Measurements from ENCODE around the gene CNDP1. TPM values are rescaled to one million over a fixed set of nuclear protein-coding genes. Genes with fewer than 3 reads are reported as not detected.

CNDP1 gene
- polyA plus RNA-seq, 1 donor from 2014 or later = 2.1 TPM

- Histone ChIP-seq H3K9ac (ENCODE audit: low read length) (no peak overlapping the region), H3K27me3 (ENCODE audit: insufficient read depth, low read depth, low read length) (no peaks in the 10 kb centered on the region), H4K20me1 (ENCODE audit: insufficient read depth) (no peaks in the 10 kb centered on the region), H3K27ac (ENCODE audit: low read length) (no peak overlapping the region), H3K36me3 (ENCODE audit: insufficient read depth, low read length) (no peaks in the 10 kb centered on the region), H3K4me2 (ENCODE audit: low read length) (no peak overlapping the region), H3K9me3 (ENCODE audit: low read length) (no peaks in the 10 kb centered on the region), H3K79me2 (replicated peaks; ENCODE audit: insufficient read depth, low read length) (no peaks in the 10 kb centered on the region), H2AFZ (ENCODE audit: low read depth, low read length) (no peak overlapping the region), H3F3A (ENCODE audit: insufficient read depth, low read length, poor library complexity, severe bottlenecking) (no peaks in the 10 kb centered on the region), H3K9me2 (ENCODE audit: insufficient read depth, low read length) (no peaks in the 10 kb centered on the region), H3K4me3 (ENCODE audit: low read length) (no peak overlapping the region)
- TF ChIP-seq EZH2 (IDR thresholded peaks at IDR 0.05; ENCODE audit: borderline replicate concordance, insufficient read depth, low read length, poor library complexity, severe bottlenecking) = no peak
- TF ChIP-seq MXI1 (conservative IDR thresholded peaks at IDR 0.05; ENCODE audit: poor library complexity, severe bottlenecking) = no peak
- TF ChIP-seq SMC3 (conservative IDR thresholded peaks at IDR 0.05; ENCODE audit: poor library complexity) = no peak
- no peak for TF ChIP-seq RAD21 (conservative IDR thresholded peaks at IDR 0.05)
- TF ChIP-seq TAF1 (IDR thresholded peaks at IDR 0.05; ENCODE audit: low read depth) = no peak
- no peak for TF ChIP-seq EP300 (conservative IDR thresholded peaks at IDR 0.05; ENCODE audit: poor library complexity, severe bottlenecking)
- TF ChIP-seq CTCF (IDR thresholded peaks at IDR 0.05; ENCODE audit: poor library complexity, severe bottlenecking) = no peak
- TF ChIP-seq POLR2AphosphoS5 (IDR thresholded peaks at IDR 0.05) = no peak
- no peak for TF ChIP-seq REST (IDR thresholded peaks at IDR 0.05; ENCODE audit: borderline replicate concordance)
Measured at GRCh38 chr18:74525741-74526140, 8.6 kb upstream of the CNDP1 start.

- H3K9ac ChIP-seq (ENCODE audit: low read length) = no peak overlapping the region
- TF ChIP-seq CTCF (IDR thresholded peaks at IDR 0.05; ENCODE audit: poor library complexity, severe bottlenecking) (no peak), POLR2AphosphoS5 (IDR thresholded peaks at IDR 0.05) (no peak), MXI1 (conservative IDR thresholded peaks at IDR 0.05; ENCODE audit: poor library complexity, severe bottlenecking) (no peak), TAF1 (IDR thresholded peaks at IDR 0.05; ENCODE audit: low read depth) (no peak), EP300 (conservative IDR thresholded peaks at IDR 0.05; ENCODE audit: poor library complexity, severe bottlenecking) (no peak)
- no peak overlapping the region for H2AFZ ChIP-seq (ENCODE audit: low read depth, low read length)
- no peaks in the 10 kb centered on the region for H3K9me2 ChIP-seq (ENCODE audit: insufficient read depth, low read length)
- H3F3A ChIP-seq (ENCODE audit: insufficient read depth, low read length, poor library complexity, severe bottlenecking) = no peaks in the 10 kb centered on the region
- H3K36me3 ChIP-seq (ENCODE audit: insufficient read depth, low read length) = no peaks in the 10 kb centered on the region
- H4K20me1 ChIP-seq (ENCODE audit: insufficient read depth) = no peaks in the 10 kb centered on the region
- H3K4me3 ChIP-seq (ENCODE audit: low read length) = no peak overlapping the region
- H3K27ac ChIP-seq (ENCODE audit: low read length) = no peak overlapping the region
- H3K79me2 ChIP-seq (replicated peaks; ENCODE audit: insufficient read depth, low read length) = no peaks in the 10 kb centered on the region
- H3K4me2 ChIP-seq (ENCODE audit: low read length) = no peak overlapping the region
- no peaks in the 10 kb centered on the region for H3K9me3 ChIP-seq (ENCODE audit: low read length)
- H3K27me3 ChIP-seq (ENCODE audit: insufficient read depth, low read depth, low read length) = no peaks in the 10 kb centered on the region
Measured at GRCh38 chr18:74526488-74526887, 7.8 kb upstream of the CNDP1 start.
